NCI-H82 (cell line): ENCODE results near the gene CAV3.
A peak's percentile ranks its signal among the peaks of the same experiment; 100 is the strongest.
"Not testable (repeated sequence)": the region's sequence is repeated elsewhere in the genome, so short reads cannot be mapped to it uniquely, and the experiment has no call there.

Experiments used
- DNase-seq: peaks from one replicate; lab custom pipeline; 2025; lab: John Stamatoyannopoulos, UW

The CAV3 gene

GRCh38 chr3:8733332-8734094, at the start of gene CAV3:
Gene CAV3 (plus strand): TSS chr3:8733802. CDS start chr3:8733877, 75 bp downstream.
- peak; percentile 25 for DNase-seq

GRCh38 chr3:8684992-8685391, 48.6 kb upstream of the CAV3 start:
- not testable (repeated sequence) for DNase-seq

- not testable (repeated sequence) for DNase-seq
These were observed 42.3 kb upstream of the CAV3 start for GRCh38 chr3:8691295-8691694.

GRCh38 chr3:8702560-8702959, 31.0 kb upstream of the CAV3 start:
- DNase-seq: no peak

GRCh38 chr3:8705575-8705974, 28.0 kb upstream of the CAV3 start:
- DNase-seq: no peak

GRCh38 chr3:8709287-8709686, 24.3 kb upstream of the CAV3 start:
- no peak for DNase-seq

GRCh38 chr3:8709801-8710507, 23.6 kb upstream of the CAV3 start:
- DNase-seq: peak; percentile 61

- no peak for DNase-seq
These were observed 21.3 kb upstream of the CAV3 start for GRCh38 chr3:8712045-8712907.

- DNase-seq: no peak
These were observed 20.7 kb upstream of the CAV3 start for GRCh38 chr3:8712908-8713255.

- DNase-seq: peak; percentile 46
These were observed 19.5 kb upstream of the CAV3 start for GRCh38 chr3:8713901-8714759.

- DNase-seq: not testable (repeated sequence)
These were observed 17.8 kb upstream of the CAV3 start for GRCh38 chr3:8715757-8716156.

GRCh38 chr3:8722808-8723207, 10.8 kb upstream of the CAV3 start:
- no peak for DNase-seq

- DNase-seq: no peak
These were observed 10.0 kb upstream of the CAV3 start for GRCh38 chr3:8723612-8724011.

GRCh38 chr3:8724108-8724752, 9.4 kb upstream of the CAV3 start:
- no peak for DNase-seq

- DNase-seq: no peak
These were observed 5.7 kb upstream of the CAV3 start for GRCh38 chr3:8727605-8728512.

GRCh38 chr3:8729479-8729878, 4.1 kb upstream of the CAV3 start:
- no peak for DNase-seq

- DNase-seq: no peak
These were observed 2.9 kb upstream of the CAV3 start for GRCh38 chr3:8730656-8731055.

GRCh38 chr3:8732413-8732812, 1.2 kb upstream of the CAV3 start:
- DNase-seq: no peak

- no peak for DNase-seq
These were observed 706 bp downstream of the CAV3 start for GRCh38 chr3:8734137-8734878.
